Kidney tubule cell (primary cell): ENCODE measurements around the gene MERTK.
"Not testable (repeated sequence)": the region's sequence is repeated elsewhere in the genome, so short reads cannot be mapped to it uniquely, and the experiment has no call there.

Source experiments
- DNase-seq: peaks from one replicate; pipeline ENCODE4 v3.0.0-alpha.2; 2018; ENCODE audit warnings: low spot score

MERTK gene

GRCh38 chr2:111910609-111911277, 12.3 kb downstream of the MERTK start:
- DNase-seq, result no peak

GRCh38 chr2:111911295-111911977, 13.0 kb downstream of the MERTK start:
- not testable (repeated sequence) for DNase-seq

GRCh38 chr2:111912547-111912946, 14.1 kb downstream of the MERTK start:
- DNase-seq, result no peak

GRCh38 chr2:111917106-111917505, 18.7 kb downstream of the MERTK start:
- DNase-seq, result no peak

GRCh38 chr2:111918383-111918806, 20.0 kb downstream of the MERTK start:
- DNase-seq, result no peak

GRCh38 chr2:111919365-111919764, 21.0 kb downstream of the MERTK start:
- no peak for DNase-seq

GRCh38 chr2:111919794-111920608, 21.6 kb downstream of the MERTK start:
- DNase-seq, result peak; percentile 93

GRCh38 chr2:111923276-111923804, 24.9 kb downstream of the MERTK start:
- no peak for DNase-seq

- no peak for DNase-seq
Observed at GRCh38 chr2:111924617-111925107, 26.3 kb downstream of the MERTK start.

- DNase-seq, result no peak
Observed at GRCh38 chr2:111927723-111928122, 29.3 kb downstream of the MERTK start.

- no peak for DNase-seq
Observed at GRCh38 chr2:111930409-111930808, 32.0 kb downstream of the MERTK start.

GRCh38 chr2:111930875-111931274, 32.5 kb downstream of the MERTK start:
- peak; percentile 85 for DNase-seq

GRCh38 chr2:111932841-111933291, 34.5 kb downstream of the MERTK start:
- no peak for DNase-seq

- not testable (repeated sequence) for DNase-seq
Observed at GRCh38 chr2:111933900-111934299, 35.5 kb downstream of the MERTK start.

GRCh38 chr2:111936881-111937280, 38.5 kb downstream of the MERTK start:
- no peak for DNase-seq

GRCh38 chr2:111938392-111938791, 40.0 kb downstream of the MERTK start:
- DNase-seq, result no peak

- DNase-seq, result no peak
Observed at GRCh38 chr2:111940333-111941196, 42.2 kb downstream of the MERTK start.

- DNase-seq, result no peak
Observed at GRCh38 chr2:111941531-111941930, 43.1 kb downstream of the MERTK start.

- DNase-seq, result no peak
Observed at GRCh38 chr2:111944531-111945210, 46.3 kb downstream of the MERTK start.

- DNase-seq, result peak; percentile 13
Observed at GRCh38 chr2:111945444-111946293, 47.3 kb downstream of the MERTK start.
